ENCODE data around the gene MYRFL. TPM values are rescaled to one million over a fixed set of nuclear protein-coding genes. Genes with fewer than 3 reads are reported as not detected.

Gene MYRFL
- total RNA-seq, 1 experiment from 2014 or later: 0.57 TPM

GRCh38 chr12:69961246-69961645 is 136.2 kb downstream of the MYRFL start:
- no peak overlapping the region for H4K8ac ChIP-seq (replicated peaks; ENCODE audit: insufficient read length, low read depth, low read length)
- no peak overlapping the region for H2BK15ac ChIP-seq (ENCODE audit: low read depth, low read length)
- no peak overlapping the region for H3K18ac ChIP-seq (ENCODE audit: insufficient read length, low read depth, low read length)
- H3K4ac ChIP-seq (ENCODE audit: low read depth, low read length): no peak overlapping the region
- H2BK12ac ChIP-seq (ENCODE audit: insufficient read length, low read depth, low read length): no peak overlapping the region
- no peak overlapping the region for H2AK5ac ChIP-seq (ENCODE audit: insufficient read length, low read length)
- H3K14ac ChIP-seq (ENCODE audit: insufficient read depth, low read length): no peak overlapping the region
- Mint-ChIP-seq H3K36me3 (ENCODE audit: insufficient read depth in 1 of 3, low read depth in 3 of 3) (peaks cover 0 to 2% (median 0%) of the 10 kb centered on the region in 3 experiments; a peak in 2 of 7 replicates), H3K9me3 (no peaks in the 10 kb centered on the region), H3K4me1 (peaks cover 5 to 10% of the 10 kb centered on the region in 2 experiments; a peak in 3 of 4 replicates), H3K27me3 (ENCODE audit: low read depth) (no peaks in the 10 kb centered on the region), H3K27ac (no peak overlapping the region), H3K4me3 (no peak overlapping the region)
- H3K79me2 ChIP-seq (ENCODE audit: insufficient read depth, low read length): no peaks in the 10 kb centered on the region
- no peak overlapping the region for H3K4me2 ChIP-seq (ENCODE audit: insufficient read depth, insufficient read length, low read length)
- H3K9me3 ChIP-seq (ENCODE audit: control insufficient read depth, low read depth, low read length): no peaks in the 10 kb centered on the region
- TF ChIP-seq CTCF (conservative IDR thresholded peaks at IDR 0.05): no peak
- H3K23me2 ChIP-seq (ENCODE audit: insufficient read length, low read depth, low read length, poor library complexity, severe bottlenecking): no peaks in the 10 kb centered on the region
- H4K91ac ChIP-seq (ENCODE audit: insufficient read length, low read depth, low read length): no peak overlapping the region
- no peak overlapping the region for H3K9ac ChIP-seq (ENCODE audit: extremely low read depth, insufficient read length, low read length)
- no peaks in the 10 kb centered on the region for H3K27me3 ChIP-seq (ENCODE audit: insufficient read depth, low read length)
- no peak overlapping the region for H3K27ac ChIP-seq (ENCODE audit: insufficient read length, low read depth, low read length)
- no peak overlapping the region for H2AFZ ChIP-seq (ENCODE audit: low read length)
- H2BK20ac ChIP-seq (ENCODE audit: low read depth, low read length, poor library complexity, severe bottlenecking): no peak overlapping the region
- DNase-seq: no peak
- H3K4me1 ChIP-seq (ENCODE audit: insufficient read depth, low read length): peaks cover 2% of the 10 kb centered on the region; the same call in 1 of the 2 replicates
- no peak overlapping the region for H2BK120ac ChIP-seq (ENCODE audit: low read depth, low read length, poor library complexity, severe bottlenecking)
- no peak overlapping the region for H3K23ac ChIP-seq (ENCODE audit: insufficient read length, low read depth, low read length)
- H3K79me1 ChIP-seq (ENCODE audit: insufficient read depth, low read depth, low read length, poor library complexity, severe bottlenecking): no peaks in the 10 kb centered on the region
- no peak overlapping the region for H2BK5ac ChIP-seq (ENCODE audit: insufficient read length, low read length)
- no peak overlapping the region for H3K56ac ChIP-seq (ENCODE audit: insufficient read length, low read depth, low read length)
- H3T11ph ChIP-seq (ENCODE audit: low read length): no peak overlapping the region
- no peak overlapping the region for H4K5ac ChIP-seq (ENCODE audit: insufficient read length, low read depth, low read length)
- no peaks in the 10 kb centered on the region for H4K20me1 ChIP-seq (ENCODE audit: control insufficient read depth, insufficient read depth, insufficient read length)
